SIG-M5 (cell line): Measurements from ENCODE around the gene EXPH5.

Source experiments
- DNase-seq: peaks from one replicate; lab custom pipeline; 2025; lab: John Stamatoyannopoulos, UW

Gene EXPH5

GRCh38 chr11:108468478-108468864 lies 125.1 kb downstream of the EXPH5 start:
- DNase-seq: no peak

GRCh38 chr11:108467091-108467823 lies 126.3 kb downstream of the EXPH5 start, which contains the start of gene C11orf65:
TSS of gene C11orf65 (minus strand) at chr11:108467529. CDS start at chr11:108461559, 5,970 bp downstream.
- peak; percentile 64 for DNase-seq

GRCh38 chr11:108466405-108466804 lies 127.2 kb downstream of the EXPH5 start:
- no peak for DNase-seq
